ENCODE data around the gene GRM7.

Gene GRM7

GRCh38 chr3:7086417-7086816 is 225.5 kb downstream of the GRM7 start:
- TF ChIP-seq, protein P1, sequence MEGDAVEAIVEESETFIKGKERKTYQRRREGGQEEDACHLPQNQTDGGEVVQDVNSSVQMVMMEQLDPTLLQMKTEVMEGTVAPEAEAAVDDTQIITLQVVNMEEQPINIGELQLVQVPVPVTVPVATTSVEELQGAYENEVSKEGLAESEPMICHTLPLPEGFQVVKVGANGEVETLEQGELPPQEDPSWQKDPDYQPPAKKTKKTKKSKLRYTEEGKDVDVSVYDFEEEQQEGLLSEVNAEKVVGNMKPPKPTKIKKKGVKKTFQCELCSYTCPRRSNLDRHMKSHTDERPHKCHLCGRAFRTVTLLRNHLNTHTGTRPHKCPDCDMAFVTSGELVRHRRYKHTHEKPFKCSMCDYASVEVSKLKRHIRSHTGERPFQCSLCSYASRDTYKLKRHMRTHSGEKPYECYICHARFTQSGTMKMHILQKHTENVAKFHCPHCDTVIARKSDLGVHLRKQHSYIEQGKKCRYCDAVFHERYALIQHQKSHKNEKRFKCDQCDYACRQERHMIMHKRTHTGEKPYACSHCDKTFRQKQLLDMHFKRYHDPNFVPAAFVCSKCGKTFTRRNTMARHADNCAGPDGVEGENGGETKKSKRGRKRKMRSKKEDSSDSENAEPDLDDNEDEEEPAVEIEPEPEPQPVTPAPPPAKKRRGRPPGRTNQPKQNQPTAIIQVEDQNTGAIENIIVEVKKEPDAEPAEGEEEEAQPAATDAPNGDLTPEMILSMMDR (IDR thresholded peaks at IDR 0.05; ENCODE audit: poor library complexity, severe bottlenecking), result no peak
- no peaks in the 10 kb centered on the region for H3K36me3 ChIP-seq (ENCODE audit: low read depth)
- H3K4me3 ChIP-seq (ENCODE audit: severe bottlenecking), result no peak overlapping the region
- no peaks in the 10 kb centered on the region for H3K4me1 ChIP-seq (ENCODE audit: insufficient read depth, poor library complexity, severe bottlenecking)
- no peaks in the 10 kb centered on the region for H3K27me3 ChIP-seq (ENCODE audit: insufficient read depth, poor library complexity, severe bottlenecking)
- ATAC-seq (ENCODE audit: low read depth) (no peak), DNase-seq (ENCODE audit: low spot score) (no peak)
- H3K27ac ChIP-seq (ENCODE audit: poor library complexity, severe bottlenecking), result no peak overlapping the region
- peaks cover under 1% of the 10 kb centered on the region for H3K9me3 ChIP-seq (ENCODE audit: severe bottlenecking)

DNA sequence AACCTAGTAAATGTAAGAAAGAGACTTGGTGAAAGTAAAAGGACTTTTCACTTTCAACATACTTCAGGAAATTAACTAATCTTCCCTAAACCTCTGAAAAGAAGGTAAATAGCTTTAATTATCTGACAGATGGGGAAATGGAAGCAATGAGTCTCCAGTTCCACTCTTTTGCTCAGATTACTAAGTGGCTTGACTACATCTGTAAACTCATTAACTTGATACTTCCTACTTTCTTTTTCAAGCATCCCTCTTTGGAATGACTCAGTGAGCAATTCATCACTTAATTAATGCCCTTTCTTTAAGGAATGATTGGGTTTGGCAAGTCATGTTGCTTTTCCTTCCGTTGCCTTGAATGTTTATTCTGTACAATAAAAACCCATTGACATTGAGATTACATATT is 234.2 kb downstream of the GRM7 start:
- ATAC-seq (ENCODE audit: low read depth), result no peak
- Histone ChIP-seq H3K36me3 (ENCODE audit: low read depth) (no peaks in the 10 kb centered on the region), H3K4me1 (ENCODE audit: insufficient read depth, poor library complexity, severe bottlenecking) (no peaks in the 10 kb centered on the region), H3K27me3 (ENCODE audit: insufficient read depth, poor library complexity, severe bottlenecking) (no peaks in the 10 kb centered on the region), H3K27ac (ENCODE audit: poor library complexity, severe bottlenecking) (no peak overlapping the region), H3K4me3 (ENCODE audit: severe bottlenecking) (no peak overlapping the region), H3K9me3 (ENCODE audit: severe bottlenecking) (peaks cover 9% of the 10 kb centered on the region)
- DNase-seq (ENCODE audit: low spot score), result no peak
- TF ChIP-seq, protein P1 (IDR thresholded peaks at IDR 0.05; ENCODE audit: poor library complexity, severe bottlenecking), result no peak

- no peak overlapping the region for H3K4me3 ChIP-seq (ENCODE audit: severe bottlenecking)
- no peaks in the 10 kb centered on the region for H3K27me3 ChIP-seq (ENCODE audit: insufficient read depth, poor library complexity, severe bottlenecking)
- DNase-seq (ENCODE audit: low spot score), result no peak
- no peaks in the 10 kb centered on the region for H3K4me1 ChIP-seq (ENCODE audit: insufficient read depth, poor library complexity, severe bottlenecking)
- no peak for ATAC-seq (ENCODE audit: low read depth)
- peaks cover 5% of the 10 kb centered on the region for H3K9me3 ChIP-seq (ENCODE audit: severe bottlenecking)
- H3K36me3 ChIP-seq (ENCODE audit: low read depth), result no peaks in the 10 kb centered on the region
- H3K27ac ChIP-seq (ENCODE audit: poor library complexity, severe bottlenecking), result no peak overlapping the region
- TF ChIP-seq, protein P1 (IDR thresholded peaks at IDR 0.05; ENCODE audit: poor library complexity, severe bottlenecking), result no peak
Measured at GRCh38 chr3:7100136-7100535, 239.2 kb downstream of the GRM7 start.

DNA sequence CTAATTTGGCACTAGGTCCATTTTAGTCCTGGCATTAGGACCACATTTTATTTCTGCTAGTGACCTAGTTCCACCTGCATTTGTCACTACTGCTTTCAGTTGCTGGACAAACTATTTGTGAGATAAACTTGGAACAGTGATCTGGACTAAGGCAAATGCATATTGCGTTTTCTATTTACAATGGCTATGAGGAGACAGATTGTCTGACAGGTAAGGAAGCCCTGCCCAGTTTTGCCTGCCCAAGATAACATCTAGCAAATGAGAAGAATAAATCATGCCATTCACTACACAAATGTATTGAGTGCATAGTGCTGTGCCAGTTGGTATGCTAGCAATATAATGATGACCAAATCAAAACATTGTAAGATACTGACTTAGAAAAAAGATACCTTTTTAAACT is 245.7 kb downstream of the GRM7 start:
- Histone ChIP-seq H3K27me3 (ENCODE audit: insufficient read depth, poor library complexity, severe bottlenecking) (no peaks in the 10 kb centered on the region), H3K27ac (ENCODE audit: poor library complexity, severe bottlenecking) (no peak overlapping the region), H3K9me3 (ENCODE audit: severe bottlenecking) (no peaks in the 10 kb centered on the region), H3K4me1 (ENCODE audit: insufficient read depth, poor library complexity, severe bottlenecking) (no peaks in the 10 kb centered on the region), H3K4me3 (ENCODE audit: severe bottlenecking) (no peak overlapping the region), H3K36me3 (ENCODE audit: low read depth) (no peaks in the 10 kb centered on the region)
- TF ChIP-seq, protein P1 (IDR thresholded peaks at IDR 0.05; ENCODE audit: poor library complexity, severe bottlenecking), result no peak
- no peak for ATAC-seq (ENCODE audit: low read depth)
- no peak for DNase-seq (ENCODE audit: low spot score)

DNA sequence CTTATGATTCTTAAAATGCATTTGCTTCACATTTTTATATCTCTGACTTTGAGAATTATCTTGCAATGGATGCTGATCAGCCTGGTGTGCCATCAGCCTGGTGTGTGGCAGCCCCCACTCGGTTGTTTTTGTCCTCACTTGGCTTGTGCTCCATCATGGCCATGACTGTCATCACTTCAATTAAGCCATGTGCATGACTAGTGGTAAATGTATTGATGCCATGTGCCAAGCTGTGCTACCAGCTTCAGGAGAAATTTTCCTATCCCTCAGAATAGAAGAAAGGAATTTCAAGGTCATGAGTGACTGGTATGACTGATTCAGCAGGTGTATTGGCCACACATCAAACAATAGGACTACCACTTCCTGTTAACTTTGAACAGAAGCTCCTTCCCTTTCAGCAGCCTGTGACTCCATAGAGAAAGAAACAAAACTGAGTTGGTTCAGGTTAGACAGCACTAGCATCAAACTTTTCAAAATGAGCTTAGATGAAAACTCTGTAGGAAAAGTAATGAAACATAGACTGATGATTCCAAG is 251.7 kb downstream of the GRM7 start:
- Histone ChIP-seq H3K36me3 (ENCODE audit: low read depth) (no peaks in the 10 kb centered on the region), H3K4me1 (ENCODE audit: insufficient read depth, poor library complexity, severe bottlenecking) (no peaks in the 10 kb centered on the region), H3K27ac (ENCODE audit: poor library complexity, severe bottlenecking) (no peak overlapping the region), H3K4me3 (ENCODE audit: severe bottlenecking) (no peak overlapping the region), H3K9me3 (ENCODE audit: severe bottlenecking) (no peaks in the 10 kb centered on the region), H3K27me3 (ENCODE audit: insufficient read depth, poor library complexity, severe bottlenecking) (no peaks in the 10 kb centered on the region)
- ATAC-seq (ENCODE audit: low read depth), result no peak
- no peak for DNase-seq (ENCODE audit: low spot score)
- TF ChIP-seq, protein P1 (IDR thresholded peaks at IDR 0.05; ENCODE audit: poor library complexity, severe bottlenecking), result no peak

Data from RWPE2 (cell line).